GM12891 (cell line): ENCODE results near the gene HRC.
"Not testable (repeated sequence)": the region's sequence is repeated elsewhere in the genome, so short reads cannot be mapped to it uniquely, and the experiment has no call there.

ENCODE experiments used
- DNase-seq: peaks from one replicate; pipeline ENCODE4 v3.0.0; 2011; ENCODE audit warnings: low spot score; ENCODE audit not compliant: insufficient read length
- FAIRE-seq: peaks from 2 replicates; lab custom pipeline; 2011; peaks lifted over from hg19 to GRCh38; lab: Jason Lieb, UNC
- PAX5 ChIP-seq: IDR thresholded peaks from 2 replicates; pipeline ENCODE4 v1.6.1; 2011; ENCODE audit warnings: low read length, moderate library complexity, mild to moderate bottlenecking; ENCODE audit not compliant: insufficient read depth, severe bottlenecking
- POLR2A ChIP-seq: IDR thresholded peaks from 2 replicates; pipeline ENCODE4 v1.6.1; 2011; ENCODE audit warnings: low read depth, low read length, control low read depth
- POLR2AphosphoS5 ChIP-seq: IDR thresholded peaks from 2 replicates; pipeline ENCODE4 v1.6.1; 2011; ENCODE audit warnings: low read depth, low read length, control low read depth
- POU2F2 ChIP-seq: IDR thresholded peaks from 2 replicates; pipeline ENCODE4 v1.6.1; 2011; ENCODE audit warnings: low read depth, mild to moderate bottlenecking, control low read depth, low read length, moderate library complexity
- SPI1 ChIP-seq: IDR thresholded peaks from 2 replicates; pipeline ENCODE4 v1.6.1; 2011; ENCODE audit warnings: low read depth, low read length, control low read depth
- TAF1 ChIP-seq: IDR thresholded peaks from 2 replicates; pipeline ENCODE4 v1.6.1; 2011; ENCODE audit warnings: low read depth, low read length, control low read depth

Gene HRC

GRCh38 chr19:49186108-49186507 lies 30.9 kb upstream of the HRC start:
- DNase-seq = no peak
- TF ChIP-seq POLR2A (no peak), TAF1 (no peak), PAX5 (no peak), SPI1 (no peak), POLR2AphosphoS5 (no peak), POU2F2 (no peak)
- no peak for FAIRE-seq

- DNase-seq = no peak
- FAIRE-seq = no peak
- TF ChIP-seq POU2F2 (no peak), POLR2AphosphoS5 (no peak), PAX5 (no peak), TAF1 (no peak), SPI1 (no peak), POLR2A (no peak)
These were observed 27.7 kb upstream of the HRC start for GRCh38 chr19:49182848-49183375.

GRCh38 chr19:49182010-49182847 lies 27.0 kb upstream of the HRC start:
- DNase-seq, FAIRE-seq: not testable (repeated sequence)

GRCh38 chr19:49180659-49181058 lies 25.5 kb upstream of the HRC start:
- DNase-seq = no peak
- FAIRE-seq = no peak
- TF ChIP-seq POU2F2 (no peak), SPI1 (no peak), POLR2AphosphoS5 (no peak), POLR2A (no peak), TAF1 (no peak), PAX5 (no peak)

- TF ChIP-seq POLR2A (no peak), SPI1 (no peak), TAF1 (no peak), POU2F2 (no peak), PAX5 (no peak), POLR2AphosphoS5 (no peak)
- no peak for FAIRE-seq
- DNase-seq = no peak
These were observed 18.0 kb upstream of the HRC start for GRCh38 chr19:49173198-49173597.

GRCh38 chr19:49168421-49168820 lies 13.2 kb upstream of the HRC start:
- TF ChIP-seq POLR2AphosphoS5 = no peak
- TF ChIP-seq PAX5 = no peak
- TF ChIP-seq POU2F2 = no peak
- TF ChIP-seq TAF1 = no peak
- no peak for TF ChIP-seq POLR2A
- no peak for TF ChIP-seq SPI1
- FAIRE-seq = no peak
- no peak for DNase-seq

GRCh38 chr19:49167857-49168409 lies 12.7 kb upstream of the HRC start:
- no peak for TF ChIP-seq SPI1
- no peak for TF ChIP-seq TAF1
- TF ChIP-seq PAX5 = no peak
- no peak for TF ChIP-seq POLR2AphosphoS5
- TF ChIP-seq POLR2A = no peak
- TF ChIP-seq POU2F2 = no peak
- no peak for FAIRE-seq
- no peak for DNase-seq

- no peak for DNase-seq
- FAIRE-seq = no peak
- TF ChIP-seq TAF1 (no peak), POLR2A (no peak), PAX5 (no peak), POLR2AphosphoS5 (no peak), SPI1 (no peak), POU2F2 (no peak)
These were observed 10.7 kb upstream of the HRC start for GRCh38 chr19:49165865-49166301.

- TF ChIP-seq TAF1 = no peak
- TF ChIP-seq POU2F2 = no peak
- no peak for TF ChIP-seq SPI1
- no peak for TF ChIP-seq POLR2A
- TF ChIP-seq PAX5 = no peak
- TF ChIP-seq POLR2AphosphoS5 = no peak
- FAIRE-seq = no peak
- no peak for DNase-seq
These were observed 10.0 kb upstream of the HRC start for GRCh38 chr19:49165111-49165750.
